DOHH2 (cell line): Measurements from ENCODE around the gene C20orf96.

ENCODE experiments used
- H3F3A ChIP-seq: fragments of 200-600 bp; sonication (generic), shearing (Covaris generic); 2 replicates; pipeline ENCODE4 v1.6.0; 2016; ENCODE audit warnings: antibody characterized with exemption, mild to moderate bottlenecking; ENCODE audit not compliant: control insufficient read depth, insufficient read depth
- H3K27ac ChIP-seq: fragments of 200-600 bp; sonication (generic); 2 replicates; pipeline ENCODE4 v1.5.1; 2014; ENCODE audit warnings: low read depth, mild to moderate bottlenecking, low read length, moderate library complexity
- H3K27me3 ChIP-seq: fragments of 200-600 bp; sonication (generic); 2 replicates; pipeline ENCODE4 v1.6.1; 2014; ENCODE audit warnings: mild to moderate bottlenecking, low read length, mixed read lengths; ENCODE audit not compliant: control insufficient read depth
- H3K36me3 ChIP-seq: fragments of 200-600 bp; sonication (generic); 2 replicates; pipeline ENCODE4 v1.6.1; 2014; ENCODE audit warnings: mild to moderate bottlenecking, low read length, moderate library complexity, mixed read lengths; ENCODE audit not compliant: control insufficient read depth
- H3K4me1 ChIP-seq: fragments of 200-600 bp; sonication (generic); 2 replicates; pipeline ENCODE4 v1.6.1; 2014; ENCODE audit warnings: mild to moderate bottlenecking, low read length, mixed read lengths; ENCODE audit not compliant: control insufficient read depth
- H3K4me2 ChIP-seq: fragments of 200-600 bp; sonication (generic); 2 replicates; pipeline ENCODE4 v1.6.0; 2014; ENCODE audit warnings: mild to moderate bottlenecking, low read length, moderate library complexity
- H3K4me3 ChIP-seq: fragments of 200-600 bp; sonication (generic); 2 replicates; pipeline ENCODE4 v1.5.1; 2014; ENCODE audit warnings: mild to moderate bottlenecking, low read length, mixed read lengths
- H3K79me2 ChIP-seq: fragments of 200-600 bp; sonication (generic); 2 replicates; pipeline ENCODE4 v1.6.1; 2014; ENCODE audit warnings: mild to moderate bottlenecking, low read length, mixed read lengths; ENCODE audit not compliant: control insufficient read depth
- H3K9me2 ChIP-seq: fragments of 200-600 bp; sonication (generic); replicated peaks from 2 replicates; pipeline ENCODE4 v1.6.1; 2014; ENCODE audit warnings: mild to moderate bottlenecking, low read length, mixed read lengths; ENCODE audit not compliant: control insufficient read depth
- H3K9me3 ChIP-seq: fragments of 200-600 bp; sonication (generic); 2 replicates; pipeline ENCODE4 v1.6.1; 2014; ENCODE audit warnings: antibody characterized with exemption, low read length, mixed read lengths; ENCODE audit not compliant: control insufficient read depth, insufficient read depth
- H4K20me1 ChIP-seq: fragments of 200-600 bp; sonication (generic); 2 replicates; pipeline ENCODE4 v1.6.0; 2014; ENCODE audit warnings: low read depth, mild to moderate bottlenecking, antibody characterized with exemption, low read length, moderate library complexity; ENCODE audit not compliant: control insufficient read depth, insufficient read depth
- EZH2phosphoT487 ChIP-seq: fragments of 200-600 bp; sonication (generic); IDR thresholded peaks from 2 replicates; pipeline ENCODE4 v1.6.1; 2017; ENCODE audit warnings: borderline replicate concordance, mild to moderate bottlenecking, antibody characterized with exemption, low read length, moderate library complexity, mixed read lengths
- TF ChIP-seq, protein P1 (sequence below): fragments of 200-600 bp; sonication (generic); IDR thresholded peaks from one replicate; pipeline ENCODE4 v1.5.1; 2014; ENCODE audit warnings: antibody characterized with exemption, mild to moderate bottlenecking, low read depth, low read length; ENCODE audit not compliant: poor library complexity, severe bottlenecking

The C20orf96 gene

DNA sequence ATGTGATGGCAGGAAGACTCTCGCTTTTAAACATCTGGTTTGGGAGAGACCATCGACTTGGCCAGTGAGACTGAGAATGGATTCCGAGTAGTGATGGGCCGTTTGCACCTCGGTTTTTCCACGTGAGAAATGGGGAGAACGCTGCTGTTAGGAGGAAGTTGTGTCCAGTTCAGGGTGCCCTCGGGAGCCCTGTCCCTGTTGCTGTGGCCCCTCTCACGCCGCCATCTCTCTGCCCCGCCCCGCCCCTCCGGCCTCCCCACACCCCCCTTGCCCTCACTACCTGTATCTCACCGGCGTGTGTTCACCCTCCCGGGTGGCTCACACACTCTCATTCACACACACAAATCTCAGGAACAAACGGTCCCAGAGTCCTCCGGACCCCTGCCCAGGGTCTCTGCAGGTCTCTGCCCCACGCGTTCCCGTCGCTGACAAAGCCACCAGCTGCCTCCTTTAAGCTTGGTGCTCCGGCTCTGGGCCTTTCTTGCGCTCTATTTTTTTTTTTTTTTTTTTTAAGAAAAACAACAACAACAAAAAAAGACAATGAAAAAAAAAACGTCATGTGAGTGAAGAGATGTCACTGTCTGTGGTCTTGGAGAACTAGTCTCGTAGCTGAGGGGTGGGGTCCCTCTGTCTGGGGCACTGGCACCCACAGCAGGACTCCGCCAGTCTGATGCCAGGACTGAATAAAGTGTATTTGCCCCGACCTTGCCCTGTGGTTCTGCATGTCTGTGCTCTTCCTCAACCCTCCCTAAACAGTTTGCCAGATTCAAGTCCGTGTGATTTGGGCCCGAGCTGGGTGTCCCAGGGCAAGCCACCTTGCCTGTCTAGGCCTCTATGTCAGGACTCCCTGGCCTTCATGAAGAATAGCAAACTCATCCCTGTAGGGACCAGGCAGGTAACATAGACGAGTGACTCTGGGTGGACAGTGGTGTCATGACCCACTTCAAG is 37.8 kb upstream of the C20orf96 start:
- peak overlapping the region; percentile 66 for H3K4me2 ChIP-seq

DNA sequence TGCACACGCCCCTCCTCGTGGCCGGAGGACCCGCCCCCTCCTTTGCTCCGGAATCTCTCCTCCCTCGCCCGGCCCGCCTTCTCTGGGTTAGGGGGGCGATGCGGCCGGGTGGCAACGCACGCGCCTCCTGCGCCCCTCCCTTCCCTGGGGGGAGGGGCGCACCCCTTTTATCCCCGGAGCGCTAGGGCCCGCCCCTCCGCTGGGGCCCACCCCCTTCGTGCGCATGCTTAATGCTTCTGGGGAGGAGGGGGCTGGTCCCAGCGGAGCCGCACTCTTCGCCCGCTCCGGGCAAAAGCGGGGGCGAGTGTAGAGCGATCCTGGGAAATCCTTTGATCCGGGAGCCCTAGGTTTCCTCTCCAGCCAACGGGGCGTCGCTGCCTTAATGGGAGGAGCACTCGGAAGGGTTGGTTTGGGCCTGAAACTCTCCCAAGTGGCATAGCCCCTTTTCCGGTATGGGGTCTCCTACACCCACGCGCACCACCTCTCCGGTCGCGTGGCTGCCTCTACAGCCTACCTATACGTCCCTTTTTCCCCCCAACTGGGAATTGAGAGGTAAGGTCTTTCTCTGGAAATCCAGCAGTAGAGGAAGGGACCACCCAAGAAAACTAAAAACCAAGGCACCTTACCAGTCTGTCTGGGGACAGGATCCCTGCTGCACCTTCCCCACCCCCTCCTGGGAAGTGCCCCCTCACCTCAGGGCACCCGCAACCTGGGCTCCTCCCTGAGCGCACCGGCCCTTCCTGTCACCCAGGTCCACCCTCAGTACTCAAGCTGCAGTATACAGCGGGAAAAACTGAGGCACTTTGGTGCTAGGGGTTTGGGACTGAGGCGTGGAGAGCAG is 36.9 kb upstream of the C20orf96 start:
- H3K27ac ChIP-seq, result peak overlapping the region; percentile 80

More for the DNA sequence above, 37.8 kb upstream of the C20orf96 start:
- H3K4me1 ChIP-seq, result peaks cover 38% of the 10 kb centered on the region
- peaks cover 18% of the 10 kb centered on the region; the same call in 1 of the 2 replicates for H4K20me1 ChIP-seq
- TF ChIP-seq, protein P1, sequence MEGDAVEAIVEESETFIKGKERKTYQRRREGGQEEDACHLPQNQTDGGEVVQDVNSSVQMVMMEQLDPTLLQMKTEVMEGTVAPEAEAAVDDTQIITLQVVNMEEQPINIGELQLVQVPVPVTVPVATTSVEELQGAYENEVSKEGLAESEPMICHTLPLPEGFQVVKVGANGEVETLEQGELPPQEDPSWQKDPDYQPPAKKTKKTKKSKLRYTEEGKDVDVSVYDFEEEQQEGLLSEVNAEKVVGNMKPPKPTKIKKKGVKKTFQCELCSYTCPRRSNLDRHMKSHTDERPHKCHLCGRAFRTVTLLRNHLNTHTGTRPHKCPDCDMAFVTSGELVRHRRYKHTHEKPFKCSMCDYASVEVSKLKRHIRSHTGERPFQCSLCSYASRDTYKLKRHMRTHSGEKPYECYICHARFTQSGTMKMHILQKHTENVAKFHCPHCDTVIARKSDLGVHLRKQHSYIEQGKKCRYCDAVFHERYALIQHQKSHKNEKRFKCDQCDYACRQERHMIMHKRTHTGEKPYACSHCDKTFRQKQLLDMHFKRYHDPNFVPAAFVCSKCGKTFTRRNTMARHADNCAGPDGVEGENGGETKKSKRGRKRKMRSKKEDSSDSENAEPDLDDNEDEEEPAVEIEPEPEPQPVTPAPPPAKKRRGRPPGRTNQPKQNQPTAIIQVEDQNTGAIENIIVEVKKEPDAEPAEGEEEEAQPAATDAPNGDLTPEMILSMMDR, result no peak
- no peak for TF ChIP-seq EZH2phosphoT487
- no peaks in the 10 kb centered on the region; the same call in 1 of the 2 replicates for H3K27me3 ChIP-seq
- peaks cover 15% of the 10 kb centered on the region for H3F3A ChIP-seq
- peaks cover 56% of the 10 kb centered on the region for H3K79me2 ChIP-seq
- no peaks in the 10 kb centered on the region for H3K9me3 ChIP-seq
- H3K9me2 ChIP-seq, result no peaks in the 10 kb centered on the region
- peak overlapping the region; percentile 11; the same call in 1 of the 2 replicates for H3K27ac ChIP-seq
- H3K4me3 ChIP-seq, result peak overlapping the region; percentile 99
- peaks cover 35% of the 10 kb centered on the region for H3K36me3 ChIP-seq

DNA sequence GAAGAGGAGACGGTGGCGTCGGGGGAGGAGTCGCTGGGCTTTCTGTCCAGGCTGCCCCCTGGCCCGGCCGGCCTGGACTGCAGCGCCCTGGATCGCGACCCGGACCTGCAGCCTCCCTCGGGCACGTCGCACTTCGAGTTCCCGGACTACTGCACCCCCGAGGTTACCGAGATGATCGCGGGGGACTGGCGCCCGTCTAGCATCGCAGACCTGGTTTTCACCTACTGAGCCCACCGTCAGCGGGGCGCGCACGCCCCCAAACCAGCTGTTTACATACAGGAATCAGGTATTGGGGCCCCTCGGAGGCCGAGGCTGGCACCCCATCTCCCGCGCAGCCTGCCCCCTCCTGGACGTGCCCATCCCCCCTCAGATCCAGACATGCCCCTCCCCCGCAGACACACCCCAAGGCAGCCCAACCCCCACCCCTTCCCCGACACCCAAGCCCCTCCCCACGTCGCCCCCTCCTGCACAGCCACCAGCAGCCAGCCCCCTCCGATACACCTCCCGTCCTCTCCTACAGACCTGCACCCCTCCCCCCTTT is 36.2 kb upstream of the C20orf96 start:
- Histone ChIP-seq H3K27me3 (no peaks in the 10 kb centered on the region; the same call in 1 of the 2 replicates), H3K27ac (peak overlapping the region; percentile 80), H3K4me3 (peak overlapping the region; percentile 99), H3F3A (peaks cover 26% of the 10 kb centered on the region), H4K20me1 (peaks cover 18% of the 10 kb centered on the region; the same call in 1 of the 2 replicates), H3K79me2 (peaks cover 56% of the 10 kb centered on the region), H3K9me2 (no peaks in the 10 kb centered on the region), H3K4me1 (peaks cover 39% of the 10 kb centered on the region), H3K9me3 (no peaks in the 10 kb centered on the region), H3K4me2 (peak overlapping the region; percentile 66), H3K36me3 (peaks cover 35% of the 10 kb centered on the region)
- TF ChIP-seq, protein P1, result no peak
- no peak for TF ChIP-seq EZH2phosphoT487

More for the DNA sequence above, 36.9 kb upstream of the C20orf96 start:
- peak overlapping the region; percentile 66 for H3K4me2 ChIP-seq
- H4K20me1 ChIP-seq, result peaks cover 18% of the 10 kb centered on the region; the same call in 1 of the 2 replicates
- H3K4me3 ChIP-seq, result peak overlapping the region; percentile 99
- peaks cover 35% of the 10 kb centered on the region for H3K36me3 ChIP-seq
- H3K27me3 ChIP-seq, result no peaks in the 10 kb centered on the region; the same call in 1 of the 2 replicates
- H3K79me2 ChIP-seq, result peaks cover 56% of the 10 kb centered on the region
- peaks cover 23% of the 10 kb centered on the region for H3F3A ChIP-seq
- H3K9me3 ChIP-seq, result no peaks in the 10 kb centered on the region
- H3K9me2 ChIP-seq, result no peaks in the 10 kb centered on the region
- no peak for TF ChIP-seq EZH2phosphoT487
- TF ChIP-seq, protein P1, result no peak
- H3K4me1 ChIP-seq, result peaks cover 39% of the 10 kb centered on the region
